Stimulated activated CD4-positive, alpha-beta T cell treated with anti-CD3 and anti-CD28 coated beads, Interleukin-15, amount 100 ng/mL, for 1 hour (primary cell): ENCODE results near the gene FMN1.

Experiments
- DNase-seq, 2 donors: peaks; one replicate each; pipeline ENCODE4 v3.0.0-alpha.2; 2020; ENCODE audit warnings: low read depth in 1 of 2, low spot score in 1 of 2

FMN1 gene

DNA sequence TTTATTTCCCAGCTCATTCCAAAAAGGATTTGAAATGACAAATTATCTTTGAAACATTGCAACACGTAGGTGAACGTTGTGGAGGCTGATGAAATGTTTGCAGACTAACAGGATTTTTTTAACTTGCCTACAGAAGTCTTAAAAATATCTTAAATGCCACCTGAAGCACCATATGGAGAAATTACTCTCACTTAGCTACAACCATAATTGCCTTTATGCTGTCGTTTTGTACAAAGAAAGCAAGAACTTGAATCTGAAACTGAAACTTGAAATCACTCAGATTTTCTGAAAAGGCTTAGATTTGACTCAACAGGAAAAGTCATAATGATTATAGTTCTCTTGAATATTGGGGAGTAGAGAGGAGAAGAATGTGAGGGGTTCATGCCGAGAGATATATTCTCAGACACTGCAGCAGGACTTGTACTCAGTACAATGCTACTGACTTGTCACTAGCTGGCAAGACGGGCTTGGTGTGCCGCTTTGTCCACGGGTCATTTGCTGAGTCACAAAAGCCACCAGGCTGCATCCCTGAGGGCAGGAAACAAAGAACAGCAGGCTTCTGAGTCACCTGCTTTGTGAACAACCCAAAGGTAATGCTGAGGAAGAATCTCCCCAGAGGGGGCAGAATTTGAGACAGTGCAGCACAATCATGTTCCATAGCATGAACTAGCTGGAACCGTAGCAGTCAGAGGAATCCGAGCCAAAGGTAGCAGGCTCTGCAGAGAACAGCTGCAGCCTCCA is 7.1 kb upstream of the FMN1 start:
- DNase-seq, result peak; percentile 28

DNA sequence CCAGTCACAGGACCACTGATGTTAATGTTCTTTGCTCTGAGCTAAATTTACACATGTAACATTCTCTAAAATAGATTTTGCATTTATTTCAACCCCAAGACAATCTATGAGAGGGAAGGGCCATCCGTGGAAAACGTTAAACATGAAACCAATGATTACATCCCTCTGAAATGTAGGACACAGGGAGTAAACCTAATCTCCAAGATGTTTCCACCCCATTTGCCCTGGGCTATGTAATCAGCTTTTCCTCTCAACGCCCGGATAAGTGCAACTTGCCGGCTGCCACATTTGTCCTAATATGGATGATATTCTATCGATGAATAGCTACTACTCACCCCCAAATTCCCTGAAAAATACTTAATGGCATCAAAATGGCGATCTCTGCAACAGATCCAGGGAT is 6.4 kb upstream of the FMN1 start:
- DNase-seq, result no peak

GRCh38 chr15:33200444-33200843 is 5.9 kb upstream of the FMN1 start:
- DNase-seq, result no peak

- DNase-seq, result no peak
Measured at GRCh38 chr15:33198541-33198940, 4.0 kb upstream of the FMN1 start.

DNA sequence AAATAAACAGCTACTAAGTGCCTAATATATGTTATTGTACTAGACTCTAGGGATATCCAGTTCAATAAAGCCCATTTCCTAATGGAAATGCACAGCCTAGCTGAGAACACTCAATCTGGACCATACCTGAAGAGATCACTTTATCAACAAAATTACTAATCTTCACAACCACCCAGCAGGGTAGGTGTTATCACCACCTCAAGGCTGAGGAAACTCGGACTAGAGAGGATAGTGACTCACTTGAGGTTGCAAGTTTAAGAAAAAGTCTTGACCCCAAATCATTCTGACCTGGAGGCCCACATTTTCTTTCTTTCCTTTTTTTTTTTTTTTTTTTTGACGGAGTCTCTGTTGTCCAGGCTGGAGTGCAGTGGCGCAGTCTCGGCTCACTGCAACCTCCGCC is 3.1 kb upstream of the FMN1 start:
- DNase-seq, result no peak

DNA sequence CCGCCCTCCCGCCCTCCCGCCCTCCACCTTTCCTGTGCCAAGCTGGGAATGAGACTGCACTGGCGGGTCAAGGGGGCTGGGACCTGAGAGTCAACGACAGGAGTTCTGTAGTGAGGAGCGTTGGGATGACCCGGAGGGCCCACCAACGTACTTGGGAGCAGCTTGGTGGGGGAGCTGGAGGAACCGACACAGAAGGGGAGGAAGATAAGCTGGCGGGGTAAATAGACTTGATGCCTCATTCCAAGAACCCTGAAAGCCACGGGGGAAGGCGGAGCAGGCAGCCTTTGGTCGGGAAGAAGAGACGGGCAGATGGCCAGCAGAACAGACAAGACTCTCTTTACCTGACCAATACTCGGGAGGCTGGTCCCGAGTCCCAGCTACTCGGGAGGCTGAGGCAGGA is 277 bp downstream of the FMN1 start:
- no peak for DNase-seq

- DNase-seq, result no peak
Measured at GRCh38 chr15:33191591-33191990, 2.9 kb downstream of the FMN1 start.

DNA sequence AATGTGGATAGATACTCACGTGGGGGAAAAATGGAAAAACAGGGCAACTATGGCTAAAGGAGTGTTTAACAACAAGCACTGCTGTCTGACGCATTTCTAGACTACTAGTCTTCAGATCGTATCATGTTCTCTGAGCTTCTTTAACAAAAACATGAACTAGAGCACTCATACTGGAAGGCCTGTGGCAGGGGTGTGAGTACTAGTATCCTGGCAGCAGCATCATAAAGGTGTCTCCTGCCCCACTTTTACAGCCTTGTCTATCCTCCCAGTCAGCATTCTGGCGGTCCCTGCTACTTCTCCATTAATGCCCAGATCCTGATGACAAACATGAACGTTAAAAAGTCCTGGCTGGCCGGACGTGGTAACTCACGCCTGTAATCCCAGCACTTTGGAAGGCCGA is 4.0 kb downstream of the FMN1 start:
- no peak for DNase-seq

- DNase-seq, result no peak
Measured at GRCh38 chr15:33188641-33189257, 5.8 kb downstream of the FMN1 start.

DNA sequence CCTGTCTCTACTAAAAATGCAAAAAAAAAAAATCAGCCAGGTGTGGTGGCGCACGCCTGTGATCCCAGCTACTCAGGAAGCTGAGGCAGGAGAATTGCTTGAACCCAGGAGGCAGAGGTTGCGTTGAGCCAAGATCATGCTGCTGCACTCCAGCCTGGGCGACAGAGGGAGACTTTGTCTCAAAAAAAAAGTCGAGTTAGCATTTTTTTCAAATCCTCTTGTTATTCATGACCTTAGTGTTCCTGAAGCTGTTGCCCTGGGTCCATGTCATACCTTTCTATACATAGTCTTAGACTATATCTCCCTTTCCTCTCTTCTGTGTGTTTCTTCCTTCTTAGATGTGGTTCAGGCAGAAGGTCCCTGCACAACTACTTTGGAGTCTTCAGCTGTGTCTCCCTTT is 6.4 kb downstream of the FMN1 start:
- DNase-seq, result no peak

- no peak for DNase-seq
Measured at GRCh38 chr15:33183334-33183733, 11.2 kb downstream of the FMN1 start.

- DNase-seq, result no peak
Measured at GRCh38 chr15:33182926-33183325, 11.6 kb downstream of the FMN1 start.

DNA sequence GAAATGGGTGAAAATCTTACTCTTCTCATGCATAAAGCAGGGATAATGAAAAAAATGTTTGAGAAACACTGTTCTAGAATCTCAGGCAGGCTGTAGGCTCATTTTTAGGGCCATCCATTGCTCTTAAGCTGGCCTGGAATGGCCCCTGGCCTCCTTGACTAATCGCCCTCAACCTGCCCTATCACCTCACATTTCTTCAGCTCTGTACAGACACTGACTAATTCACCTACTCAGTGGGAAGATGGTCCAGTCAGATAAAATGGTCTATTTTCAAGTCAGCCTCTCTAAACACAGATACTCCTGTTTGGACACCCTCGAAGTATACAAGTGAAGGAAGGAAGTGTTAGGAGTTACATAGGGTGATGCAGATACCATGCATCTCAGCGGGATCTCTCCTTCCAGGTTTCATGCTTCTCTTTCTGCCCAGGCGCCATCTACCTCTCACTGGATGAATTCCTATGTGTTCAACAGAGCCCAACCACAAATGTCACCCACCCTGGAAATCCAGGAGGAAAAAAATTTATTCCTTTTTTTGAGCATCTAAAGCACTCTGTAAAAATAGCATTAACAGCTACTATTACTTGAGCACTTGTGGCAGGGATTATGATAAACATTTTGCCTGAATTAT is 12.1 kb downstream of the FMN1 start:
- no peak for DNase-seq

- DNase-seq, result no peak
Measured at GRCh38 chr15:33179874-33180273, 14.6 kb downstream of the FMN1 start.

GRCh38 chr15:33171202-33171601 is 23.3 kb downstream of the FMN1 start:
- no peak for DNase-seq

DNA sequence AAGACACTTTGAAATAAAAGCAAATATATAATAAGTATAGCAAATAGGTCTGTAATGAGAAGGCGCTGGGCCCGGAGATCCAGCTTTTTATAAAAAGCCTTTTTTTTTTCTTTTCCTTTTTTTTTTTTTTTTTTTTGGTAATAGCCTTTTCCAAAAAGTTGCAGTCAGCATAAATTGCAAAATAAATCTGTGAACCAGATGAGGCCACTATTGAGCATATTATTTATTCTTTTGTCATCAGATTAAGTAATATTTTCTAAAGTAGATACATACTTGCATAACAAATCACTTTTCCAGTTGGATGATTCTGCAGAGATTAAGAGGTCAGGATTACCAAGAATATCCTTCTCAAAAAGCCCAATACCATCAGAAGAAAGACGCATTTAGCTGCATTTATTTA is 24.9 kb downstream of the FMN1 start:
- no peak for DNase-seq

- DNase-seq, result no peak
Measured at GRCh38 chr15:33168444-33168843, 26.1 kb downstream of the FMN1 start.

GRCh38 chr15:33163816-33164215 is 30.7 kb downstream of the FMN1 start:
- no peak for DNase-seq

- DNase-seq, result no peak
Measured at GRCh38 chr15:33161209-33161608, 33.3 kb downstream of the FMN1 start.

DNA sequence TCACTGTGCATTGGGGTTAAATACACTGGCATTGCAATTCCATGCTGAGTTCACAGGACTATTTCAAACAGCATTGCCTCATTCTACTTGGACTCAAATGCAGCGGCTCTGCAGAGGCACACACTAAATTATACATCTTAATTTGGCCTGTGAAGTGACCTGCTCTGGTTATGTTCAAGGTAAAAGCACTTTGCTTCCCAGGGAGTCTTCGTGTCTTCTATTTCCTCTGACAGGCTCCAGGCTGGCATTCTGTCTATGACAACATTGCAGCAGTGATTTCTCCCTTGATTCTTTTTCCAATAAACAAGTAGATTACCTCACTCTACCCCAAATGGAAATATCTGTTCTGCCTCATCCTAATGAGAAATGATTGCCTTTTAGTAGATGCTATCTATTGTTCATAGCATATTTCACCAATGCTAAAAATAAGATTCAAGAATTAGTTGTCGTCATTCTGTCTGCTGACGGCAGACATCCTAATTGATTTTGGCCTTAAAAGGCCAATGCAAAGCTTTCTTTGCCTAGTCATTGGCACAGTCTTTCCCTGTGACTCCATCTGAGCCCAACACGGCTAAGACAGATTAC is 33.8 kb downstream of the FMN1 start:
- DNase-seq, result no peak

GRCh38 chr15:33159726-33160453 is 34.6 kb downstream of the FMN1 start:
- DNase-seq, result no peak

DNA sequence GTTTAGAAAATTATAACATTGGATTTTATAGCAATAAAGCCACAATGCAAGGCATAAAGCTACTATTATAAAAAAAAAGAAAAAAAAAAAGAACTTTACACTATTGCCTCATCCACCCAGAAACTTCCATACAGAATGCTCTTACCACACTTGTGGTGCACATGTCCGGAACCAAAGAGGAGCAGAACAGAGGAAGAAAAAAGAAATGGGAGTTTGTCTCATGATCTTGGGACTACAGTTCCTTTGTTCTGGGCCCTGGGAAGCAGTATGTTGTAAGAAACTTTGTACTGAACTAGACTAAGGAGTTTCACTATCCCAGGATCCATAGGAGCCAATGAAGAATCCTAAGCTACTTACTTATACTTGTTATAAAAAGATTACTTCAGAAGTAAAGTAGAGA is 36.1 kb downstream of the FMN1 start:
- no peak for DNase-seq
